ENCODE results near the gene CCDC12.

- no peak for TF ChIP-seq CTCF (IDR thresholded peaks at IDR 0.05)
- no peak for TF ChIP-seq MAX (IDR thresholded peaks at IDR 0.05; ENCODE audit: low read depth)
- no peak for TF ChIP-seq USF1 (IDR thresholded peaks at IDR 0.05; ENCODE audit: borderline replicate concordance, low read depth)
Measured at GRCh38 chr3:46972396-46972795, 4.1 kb downstream of the CCDC12 start.

Data from SK-N-SH (cell line).